Stimulated activated CD8-positive, alpha-beta memory T cell treated with anti-CD3 and anti-CD28 coated beads, Interleukin-7, amount 100 ng/mL, for 24 hours (primary cell): ENCODE data around the gene PPP2R3A.
A peak's percentile ranks its signal among the peaks of the same experiment; 100 is the strongest.
"Not testable (repeated sequence)": the region's sequence is repeated elsewhere in the genome, so short reads cannot be mapped to it uniquely, and the experiment has no call there.

ENCODE experiments used
- DNase-seq: peaks from one replicate; pipeline ENCODE4 v3.0.0-alpha.2; 2020; ENCODE audit warnings: low read depth

The PPP2R3A gene

GRCh38 chr3:135965506-135966270 is at the start of gene PPP2R3A:
PPP2R3A (plus strand) TSS chr3:135965728; CDS start chr3:136001499, 35,771 bp downstream.
- DNase-seq = peak; percentile 25

DNA sequence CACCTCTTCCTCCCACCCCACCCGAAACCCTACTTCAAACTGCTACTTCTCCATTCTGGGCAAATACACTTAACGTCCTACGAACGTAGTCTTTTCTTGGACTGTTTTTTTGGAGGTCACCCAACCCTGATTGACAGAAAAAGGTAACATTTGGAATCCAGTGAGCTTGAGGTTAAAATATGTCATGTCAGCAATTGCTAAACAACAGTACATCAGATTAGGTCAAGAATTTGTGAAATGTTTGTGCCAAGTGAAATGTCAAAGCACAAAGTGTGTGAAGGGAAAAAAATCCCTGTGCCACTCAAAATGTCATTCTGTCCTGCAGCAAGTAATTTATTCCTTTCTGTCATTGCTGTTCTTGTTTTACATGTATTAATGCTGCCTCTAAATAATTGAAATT is 49.2 kb upstream of the PPP2R3A start:
- no peak for DNase-seq

GRCh38 chr3:135917076-135917475 is 48.5 kb upstream of the PPP2R3A start:
- DNase-seq = no peak

- DNase-seq = no peak
Measured at GRCh38 chr3:135917927-135918597, 47.5 kb upstream of the PPP2R3A start.

DNA sequence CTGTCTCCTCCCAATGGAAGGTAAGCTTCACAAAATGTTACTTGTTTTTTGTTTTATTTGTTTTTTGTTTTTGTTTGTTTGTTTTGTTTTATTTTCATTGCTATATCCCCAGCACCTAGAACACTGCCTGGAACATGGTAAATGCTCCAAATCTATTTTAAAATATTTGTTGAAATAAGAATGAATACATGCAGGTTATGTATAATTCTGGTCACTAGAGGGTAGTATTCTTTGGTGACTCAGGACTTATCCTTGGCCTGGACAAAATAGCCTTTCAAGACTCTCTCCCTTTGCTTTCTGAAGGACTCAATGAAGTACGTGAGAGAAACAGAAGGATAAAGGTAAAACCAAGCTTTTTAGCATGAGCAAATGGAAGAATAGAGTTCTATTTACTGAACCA is 46.9 kb upstream of the PPP2R3A start:
- no peak for DNase-seq

DNA sequence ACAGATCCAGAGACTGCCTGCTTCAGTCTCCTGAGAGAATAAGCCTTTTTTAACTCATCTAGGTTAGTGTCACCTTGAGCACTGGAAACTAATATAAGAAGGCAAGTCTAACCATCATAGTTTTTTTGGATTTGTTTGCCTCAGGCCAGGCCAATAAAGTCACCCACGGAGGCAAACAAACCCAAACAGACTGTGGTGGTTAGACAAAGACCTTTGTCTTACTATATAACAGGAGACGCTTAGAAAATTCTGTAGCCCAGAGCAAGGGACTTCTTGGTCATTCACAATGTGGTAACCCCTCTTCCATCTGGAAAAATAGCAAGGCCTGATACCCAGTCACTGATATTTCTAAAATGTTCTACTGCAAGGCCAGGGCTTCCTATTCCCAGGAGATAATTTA is 45.3 kb upstream of the PPP2R3A start:
- no peak for DNase-seq

DNA sequence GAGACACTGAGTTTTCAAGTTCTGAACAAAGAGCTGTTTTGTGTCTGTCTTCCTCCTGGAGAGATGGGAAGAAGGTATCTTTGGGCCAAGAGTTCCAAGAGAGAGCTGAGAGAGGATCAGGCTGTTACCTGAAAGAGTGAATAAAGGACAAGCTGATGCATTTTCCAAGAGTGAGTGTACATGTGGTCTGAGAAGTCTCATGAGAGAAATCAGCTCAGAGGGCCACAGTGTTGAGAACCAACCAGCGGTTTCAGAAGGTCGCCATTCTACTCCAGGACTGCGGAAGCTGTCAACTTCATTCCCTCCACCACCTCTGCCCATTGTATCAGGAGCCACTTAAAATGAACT is 42.7 kb upstream of the PPP2R3A start:
- no peak for DNase-seq

GRCh38 chr3:135924506-135924905 is 41.0 kb upstream of the PPP2R3A start:
- DNase-seq = no peak

- no peak for DNase-seq
Measured at GRCh38 chr3:135926664-135927063, 38.9 kb upstream of the PPP2R3A start.

DNA sequence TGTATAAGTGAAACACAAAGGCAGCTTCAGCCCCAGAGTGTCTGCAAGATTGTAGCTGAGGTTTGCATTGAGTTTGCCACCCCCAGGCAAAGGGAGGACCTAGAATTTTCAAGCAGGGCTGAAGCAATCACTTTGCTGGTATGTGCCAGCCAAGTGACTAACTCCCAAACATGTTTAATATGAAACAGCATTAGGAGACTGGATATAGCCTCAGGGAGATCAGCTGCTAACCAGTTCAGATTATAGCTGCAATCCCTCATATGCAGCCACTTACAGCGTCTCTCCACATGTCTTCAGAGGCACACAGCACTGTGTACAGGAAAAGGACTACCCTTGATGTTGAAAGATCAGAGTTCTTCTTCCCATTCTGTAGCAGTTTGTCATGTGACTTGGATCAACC is 38.4 kb upstream of the PPP2R3A start:
- DNase-seq = no peak

DNA sequence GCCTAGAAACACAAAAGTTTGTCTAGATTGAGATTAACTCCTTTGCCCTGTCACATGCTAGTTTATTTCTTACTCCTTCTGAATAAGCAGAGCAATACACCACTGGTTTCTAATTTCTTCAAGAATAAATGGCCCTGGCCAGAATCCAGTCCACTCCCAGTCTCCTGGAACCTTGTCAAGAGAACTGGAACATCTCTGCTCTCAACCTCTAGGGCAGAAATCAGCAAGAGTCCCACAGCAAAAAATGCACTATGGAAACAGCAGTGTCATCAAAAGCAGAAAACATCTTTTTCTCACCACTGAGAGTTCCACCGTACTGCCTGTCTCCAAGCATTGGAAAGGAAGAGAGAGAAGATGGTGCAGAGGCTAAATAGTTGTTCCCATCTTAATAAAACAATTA is 35.9 kb upstream of the PPP2R3A start:
- no peak for DNase-seq

GRCh38 chr3:135930255-135930654 is 35.3 kb upstream of the PPP2R3A start:
- no peak for DNase-seq

DNA sequence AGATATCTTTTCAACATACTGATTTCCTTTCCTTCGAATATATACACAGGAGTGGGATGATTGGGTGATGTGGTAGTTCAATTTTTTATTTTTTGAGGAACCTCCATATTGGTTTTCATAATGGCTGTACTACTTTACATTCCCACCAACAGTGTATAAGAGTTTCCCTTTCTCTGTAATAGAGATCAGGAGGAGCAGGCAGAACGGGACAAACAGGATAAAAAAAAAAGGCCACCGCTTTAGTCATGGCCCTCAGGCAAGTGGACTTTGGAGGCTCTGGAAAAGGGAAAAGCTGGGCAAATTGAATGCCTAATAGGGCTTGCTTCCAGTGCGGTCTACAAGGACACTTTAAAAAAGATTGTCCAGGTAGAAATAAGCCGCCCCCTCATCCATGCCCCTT is 30.4 kb upstream of the PPP2R3A start:
- not testable (repeated sequence) for DNase-seq

DNA sequence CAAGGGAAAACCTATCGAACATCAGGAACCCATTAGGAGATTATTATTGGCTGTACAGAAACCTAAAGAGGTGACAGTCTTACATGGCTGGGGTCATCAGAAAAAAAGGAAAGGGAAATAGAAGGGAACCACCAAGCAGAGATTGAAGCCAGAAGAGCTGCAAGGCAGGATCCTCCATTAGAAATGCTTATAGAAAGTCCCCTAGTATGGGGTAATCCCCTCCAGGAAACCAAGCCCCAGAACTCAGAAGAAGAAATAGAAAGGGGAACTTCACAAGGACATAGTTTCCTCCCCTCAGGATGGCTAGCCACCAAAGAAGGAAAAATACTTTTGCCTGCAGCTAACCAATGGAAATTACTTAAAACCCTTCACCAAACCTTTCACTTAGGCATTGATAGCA is 27.8 kb upstream of the PPP2R3A start:
- not testable (repeated sequence) for DNase-seq

DNA sequence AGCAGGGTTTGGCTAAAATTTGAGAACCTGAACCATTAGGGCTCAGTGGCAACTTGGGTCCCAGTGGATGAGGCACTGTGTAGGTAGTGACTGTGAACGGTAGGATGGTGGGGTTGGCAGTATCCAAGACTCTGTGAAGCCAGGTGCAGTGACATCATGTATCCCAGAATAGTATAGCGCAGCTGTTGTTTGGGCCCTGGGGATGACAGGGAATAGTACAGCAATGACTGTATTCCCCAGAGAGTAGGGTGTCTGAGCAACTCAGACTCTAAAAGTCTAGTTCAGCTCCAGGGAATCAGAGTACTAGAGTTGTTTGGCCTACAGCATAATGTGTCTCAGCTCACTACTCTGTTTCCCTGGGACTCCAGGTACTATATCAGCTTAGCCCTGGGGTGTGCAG is 20.7 kb upstream of the PPP2R3A start:
- no peak for DNase-seq

GRCh38 chr3:135950941-135951340 is 14.6 kb upstream of the PPP2R3A start:
- DNase-seq = no peak

DNA sequence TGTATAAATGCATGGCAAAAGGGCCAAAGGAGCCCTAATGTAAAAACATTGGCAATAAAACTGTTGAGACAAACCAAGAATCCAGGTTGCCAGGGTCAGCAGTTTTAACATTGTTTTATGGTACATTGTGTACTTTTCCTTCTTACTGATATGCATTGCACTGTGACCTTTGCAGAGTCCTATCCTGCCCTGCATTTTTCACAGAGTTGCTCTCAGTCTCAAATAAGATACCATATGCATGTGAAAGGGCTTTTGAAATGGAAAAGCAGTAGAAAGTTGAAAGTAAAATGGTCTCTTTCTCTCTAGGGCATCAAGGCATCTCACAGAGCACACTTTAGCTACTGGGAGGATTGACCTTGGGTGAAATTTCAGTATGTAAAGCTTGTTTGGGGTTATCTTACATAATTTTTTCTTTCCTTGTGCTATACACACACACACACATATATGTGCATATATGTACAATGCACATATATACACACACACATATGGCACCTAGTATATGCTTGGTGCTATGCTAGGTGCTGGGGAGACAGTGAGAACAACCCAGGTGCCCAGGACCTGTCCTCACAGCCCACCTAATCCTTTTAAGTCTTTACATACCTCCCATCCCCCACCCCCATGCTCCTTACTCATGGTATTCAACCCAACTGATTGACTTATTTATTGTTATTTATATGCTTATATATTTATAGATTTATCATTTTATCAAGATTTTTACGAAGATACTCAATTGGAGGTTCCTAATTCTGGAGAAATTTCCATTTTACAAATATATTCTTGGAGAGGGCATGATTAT is 1.2 kb upstream of the PPP2R3A start:
- no peak for DNase-seq

DNA sequence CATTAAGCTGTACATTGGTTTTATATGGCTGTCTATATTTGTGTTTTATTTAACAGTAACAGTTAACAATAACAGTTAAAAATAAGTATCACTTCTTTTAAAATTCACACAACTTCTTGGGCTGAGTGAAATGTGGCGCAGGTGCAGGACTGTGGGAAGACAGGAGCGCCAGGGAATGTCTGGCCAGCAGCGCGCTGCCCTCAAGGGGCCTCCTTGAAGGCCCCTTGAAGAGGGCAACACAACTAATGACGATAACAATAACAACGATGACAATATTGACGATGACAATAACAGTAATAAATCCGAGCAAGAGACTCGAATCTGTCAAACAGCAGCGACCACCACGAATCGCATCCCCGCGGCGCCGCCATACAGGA is 411 bp upstream of the PPP2R3A start:
- DNase-seq = no peak

DNA sequence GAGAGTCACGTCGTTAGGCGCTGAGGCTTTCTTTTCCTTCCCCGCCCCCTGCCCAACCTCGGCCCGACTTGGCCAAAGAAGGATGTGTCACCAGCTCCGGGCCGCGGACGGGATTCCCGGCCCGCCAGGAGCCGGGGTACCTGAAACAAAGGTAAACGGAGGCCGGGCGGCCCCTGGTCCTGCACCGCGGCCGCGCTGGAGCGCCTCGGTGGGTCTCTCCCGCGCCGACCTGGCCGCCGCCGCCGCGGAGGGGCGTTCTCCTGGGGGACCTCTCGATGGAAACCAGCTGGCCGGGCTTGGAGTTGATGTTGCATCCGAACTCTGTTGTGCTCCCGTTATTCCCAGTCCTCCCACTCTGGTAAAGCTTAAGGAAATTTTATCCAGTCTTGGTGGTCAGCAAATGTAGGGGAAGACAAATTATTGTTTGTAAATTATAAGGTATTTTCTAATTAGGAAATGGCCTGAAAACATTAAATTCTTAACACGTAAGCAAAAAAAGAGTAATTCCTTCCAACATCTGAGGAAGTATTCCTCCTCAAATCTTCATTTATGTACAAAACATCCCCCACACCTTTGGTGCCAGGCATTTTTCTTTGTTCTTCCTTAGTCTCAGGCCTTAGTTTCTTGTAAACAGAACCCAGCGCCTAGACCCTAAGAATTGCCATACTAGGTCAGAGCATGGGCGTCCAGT is 888 bp downstream of the PPP2R3A start:
- no peak for DNase-seq

GRCh38 chr3:135966962-135967274 is 1.4 kb downstream of the PPP2R3A start:
- no peak for DNase-seq

GRCh38 chr3:135967867-135968266 is 2.3 kb downstream of the PPP2R3A start:
- no peak for DNase-seq

GRCh38 chr3:135970506-135971116 is 5.1 kb downstream of the PPP2R3A start:
- no peak for DNase-seq
